Activated naive CD8-positive, alpha-beta T cell treated with anti-CD3 and anti-CD28 coated beads, Interleukin-2, amount 50 U/mL, for 24 hours (primary cell): Measurements from ENCODE around the gene CIITA.
"Not testable (repeated sequence)": the region's sequence is repeated elsewhere in the genome, so short reads cannot be mapped to it uniquely, and the experiment has no call there.

Source experiments
- ATAC-seq: fragments of 150-1000 bp; cut with Tn5 transposase; one replicate; pipeline ENCODE4 v1.10.0; 2021
- DNase-seq: peaks from one replicate; pipeline ENCODE4 v3.0.0; 2021
- H3K27ac Mint-ChIP-seq: one replicate; pipeline ENCODE4 v1.8.0; 2021; ENCODE audit warnings: mild to moderate bottlenecking, mixed read lengths
- H3K27me3 Mint-ChIP-seq: one replicate; pipeline ENCODE4 v1.8.0; 2021; ENCODE audit warnings: mixed read lengths
- H3K36me3 Mint-ChIP-seq: one replicate; pipeline ENCODE4 v1.8.0; 2021; ENCODE audit warnings: low read depth, mixed read lengths
- H3K4me1 Mint-ChIP-seq: one replicate; pipeline ENCODE4 v1.8.0; 2021; ENCODE audit warnings: mixed read lengths
- H3K4me3 Mint-ChIP-seq: one replicate; pipeline ENCODE4 v1.8.0; 2021; ENCODE audit warnings: mild to moderate bottlenecking, moderate library complexity, mixed read lengths
- H3K9me3 Mint-ChIP-seq: one replicate; pipeline ENCODE4 v1.8.0; 2021; ENCODE audit warnings: mixed read lengths

The CIITA gene

GRCh38 chr16:10947211-10947787 lies 70.3 kb downstream of the CIITA start:
- Mint-ChIP-seq H3K9me3 (no peaks in the 10 kb centered on the region), H3K4me3 (no peak overlapping the region), H3K27ac (no peak overlapping the region), H3K36me3 (no peaks in the 10 kb centered on the region), H3K4me1 (peaks cover 61% of the 10 kb centered on the region), H3K27me3 (no peaks in the 10 kb centered on the region)
- ATAC-seq (no peak), DNase-seq (no peak)

- Mint-ChIP-seq H3K27ac (peak overlapping the region; percentile 63), H3K36me3 (no peaks in the 10 kb centered on the region), H3K4me3 (peak overlapping the region; percentile 10), H3K27me3 (no peaks in the 10 kb centered on the region), H3K4me1 (peaks cover 61% of the 10 kb centered on the region), H3K9me3 (no peaks in the 10 kb centered on the region)
- DNase-seq (peak; percentile 47), ATAC-seq (peak; percentile 65)
These were observed 72.5 kb downstream of the CIITA start for GRCh38 chr16:10949424-10949970.

GRCh38 chr16:10950393-10950792 lies 73.4 kb downstream of the CIITA start:
- ATAC-seq (no peak), DNase-seq (no peak)
- no peaks in the 10 kb centered on the region for H3K36me3 Mint-ChIP-seq
- H3K4me1 Mint-ChIP-seq = peaks cover 64% of the 10 kb centered on the region
- no peaks in the 10 kb centered on the region for H3K27me3 Mint-ChIP-seq
- no peak overlapping the region for H3K27ac Mint-ChIP-seq
- no peaks in the 10 kb centered on the region for H3K9me3 Mint-ChIP-seq
- H3K4me3 Mint-ChIP-seq = no peak overlapping the region

GRCh38 chr16:10951026-10951425 lies 74.0 kb downstream of the CIITA start:
- Mint-ChIP-seq H3K36me3 (no peaks in the 10 kb centered on the region), H3K4me1 (peaks cover 59% of the 10 kb centered on the region), H3K27ac (no peak overlapping the region), H3K9me3 (no peaks in the 10 kb centered on the region), H3K4me3 (no peak overlapping the region), H3K27me3 (no peaks in the 10 kb centered on the region)
- ATAC-seq (no peak), DNase-seq (no peak)

GRCh38 chr16:10954903-10955302 lies 77.9 kb downstream of the CIITA start:
- Mint-ChIP-seq H3K27me3 (no peaks in the 10 kb centered on the region), H3K4me1 (peaks cover 54% of the 10 kb centered on the region), H3K9me3 (no peaks in the 10 kb centered on the region), H3K4me3 (no peak overlapping the region), H3K27ac (no peak overlapping the region), H3K36me3 (peaks cover 8% of the 10 kb centered on the region)
- DNase-seq = no peak
- no peak for ATAC-seq

- H3K27ac Mint-ChIP-seq = peak overlapping the region; percentile 85
- H3K36me3 Mint-ChIP-seq = peaks cover 22% of the 10 kb centered on the region
- H3K4me1 Mint-ChIP-seq = peaks cover 62% of the 10 kb centered on the region
- H3K9me3 Mint-ChIP-seq = no peaks in the 10 kb centered on the region
- H3K4me3 Mint-ChIP-seq = peak overlapping the region; percentile 34
- ATAC-seq (peak; percentile 61), DNase-seq (no peak)
- H3K27me3 Mint-ChIP-seq = no peaks in the 10 kb centered on the region
These were observed 80.9 kb downstream of the CIITA start for GRCh38 chr16:10957771-10958482.

GRCh38 chr16:10959161-10959560 lies 82.2 kb downstream of the CIITA start:
- peaks cover 64% of the 10 kb centered on the region for H3K4me1 Mint-ChIP-seq
- ATAC-seq = no peak
- peaks cover 31% of the 10 kb centered on the region for H3K36me3 Mint-ChIP-seq
- H3K27me3 Mint-ChIP-seq = no peaks in the 10 kb centered on the region
- DNase-seq = no peak
- no peak overlapping the region for H3K4me3 Mint-ChIP-seq
- H3K9me3 Mint-ChIP-seq = no peaks in the 10 kb centered on the region
- H3K27ac Mint-ChIP-seq = no peak overlapping the region

GRCh38 chr16:10961231-10961630 lies 84.2 kb downstream of the CIITA start:
- Mint-ChIP-seq H3K4me1 (peaks cover 75% of the 10 kb centered on the region), H3K27me3 (no peaks in the 10 kb centered on the region), H3K9me3 (peaks cover 5% of the 10 kb centered on the region), H3K4me3 (no peak overlapping the region), H3K27ac (peak overlapping the region; percentile 56), H3K36me3 (peaks cover 48% of the 10 kb centered on the region)
- DNase-seq (no peak), ATAC-seq (peak; percentile 11)

- Mint-ChIP-seq H3K36me3 (peaks cover 58% of the 10 kb centered on the region), H3K27me3 (no peaks in the 10 kb centered on the region), H3K9me3 (peaks cover 8% of the 10 kb centered on the region), H3K27ac (peak overlapping the region; percentile 94), H3K4me1 (peaks cover 73% of the 10 kb centered on the region), H3K4me3 (peak overlapping the region; percentile 60)
- DNase-seq (peak; percentile 88), ATAC-seq (peak; percentile 54)
These were observed 87.3 kb downstream of the CIITA start for GRCh38 chr16:10964039-10964890.

GRCh38 chr16:10964891-10965326 lies 87.9 kb downstream of the CIITA start:
- DNase-seq (peak; percentile 38), ATAC-seq (peak; percentile 79)
- Mint-ChIP-seq H3K4me3 (peak overlapping the region; percentile 42), H3K27ac (peak overlapping the region; percentile 94), H3K36me3 (peaks cover 59% of the 10 kb centered on the region), H3K27me3 (no peaks in the 10 kb centered on the region), H3K9me3 (peaks cover 8% of the 10 kb centered on the region), H3K4me1 (peaks cover 71% of the 10 kb centered on the region)

- ATAC-seq (peak; percentile 52), DNase-seq (peak; percentile 45)
- Mint-ChIP-seq H3K4me3 (peak overlapping the region; percentile 42), H3K36me3 (peaks cover 61% of the 10 kb centered on the region), H3K27me3 (no peaks in the 10 kb centered on the region), H3K9me3 (peaks cover 8% of the 10 kb centered on the region), H3K27ac (peak overlapping the region; percentile 94), H3K4me1 (peaks cover 71% of the 10 kb centered on the region)
These were observed 88.5 kb downstream of the CIITA start for GRCh38 chr16:10965440-10966061.

- Mint-ChIP-seq H3K27me3 (no peaks in the 10 kb centered on the region), H3K4me1 (peaks cover 68% of the 10 kb centered on the region), H3K27ac (peak overlapping the region; percentile 94), H3K9me3 (peaks cover 8% of the 10 kb centered on the region), H3K4me3 (peak overlapping the region; percentile 35), H3K36me3 (peaks cover 62% of the 10 kb centered on the region)
- DNase-seq = no peak
- no peak for ATAC-seq
These were observed 89.1 kb downstream of the CIITA start for GRCh38 chr16:10966129-10966528.

- not testable (repeated sequence) for DNase-seq, H3K9me3 Mint-ChIP-seq, ATAC-seq, H3K27me3 Mint-ChIP-seq
- H3K4me3 Mint-ChIP-seq = peak overlapping the region; percentile 35
- peaks cover 68% of the 10 kb centered on the region for H3K4me1 Mint-ChIP-seq
- peak overlapping the region; percentile 94 for H3K27ac Mint-ChIP-seq
- peaks cover 66% of the 10 kb centered on the region for H3K36me3 Mint-ChIP-seq
These were observed 89.6 kb downstream of the CIITA start for GRCh38 chr16:10966559-10966958.

- H3K4me1 Mint-ChIP-seq = peaks cover 71% of the 10 kb centered on the region
These were observed 91.0 kb downstream of the CIITA start for GRCh38 chr16:10967986-10968385.

More at GRCh38 chr16:10967986-10968385, 91.0 kb downstream of the CIITA start:
- Mint-ChIP-seq H3K27me3 (no peaks in the 10 kb centered on the region), H3K27ac (no peak overlapping the region), H3K9me3 (peaks cover 8% of the 10 kb centered on the region), H3K4me3 (no peak overlapping the region), H3K36me3 (peaks cover 67% of the 10 kb centered on the region)
- no peak for DNase-seq
- ATAC-seq = no peak
